Measurements from ENCODE around the gene TSPAN19. TPM values are rescaled to one million over a fixed set of nuclear protein-coding genes. Genes with fewer than 3 reads are reported as not detected.
"Not testable (repeated sequence)": the region's sequence is repeated elsewhere in the genome, so short reads cannot be mapped to it uniquely, and the experiment has no call there.

The TSPAN19 gene
- total RNA-seq, 2 donors from 2014 or later = not detected

GRCh38 chr12:85017618-85018017, 18.5 kb downstream of the TSPAN19 start:
- Mint-ChIP-seq H3K4me3 (no peak overlapping the region), H3K4me1 (ENCODE audit: low read depth in 2 of 2) (no peaks in the 10 kb centered on the region)

GRCh38 chr12:85017133-85017532, 18.9 kb downstream of the TSPAN19 start:
- Mint-ChIP-seq H3K4me3 (no peak overlapping the region), H3K9me3 (no peaks in the 10 kb centered on the region), H3K36me3 (no peaks in the 10 kb centered on the region), H3K27ac (no peak overlapping the region), H3K27me3 (no peaks in the 10 kb centered on the region), H3K4me1 (ENCODE audit: low read depth in 2 of 2) (no peaks in the 10 kb centered on the region)
- no peak for ATAC-seq
- DNase-seq (ENCODE audit: low spot score) = no peak

More at GRCh38 chr12:85017618-85018017, 18.5 kb downstream of the TSPAN19 start:
- H3K36me3 Mint-ChIP-seq = no peaks in the 10 kb centered on the region
- no peaks in the 10 kb centered on the region for H3K9me3 Mint-ChIP-seq
- ATAC-seq (no peak), DNase-seq (ENCODE audit: low spot score) (no peak)
- H3K27ac Mint-ChIP-seq = no peak overlapping the region
- no peaks in the 10 kb centered on the region for H3K27me3 Mint-ChIP-seq

GRCh38 chr12:85016413-85016812, 19.7 kb downstream of the TSPAN19 start:
- Mint-ChIP-seq H3K4me3 (no peak overlapping the region), H3K36me3 (no peaks in the 10 kb centered on the region), H3K27me3 (no peaks in the 10 kb centered on the region), H3K27ac (no peak overlapping the region), H3K9me3 (no peaks in the 10 kb centered on the region), H3K4me1 (ENCODE audit: low read depth in 2 of 2) (no peaks in the 10 kb centered on the region)
- ATAC-seq (no peak), DNase-seq (ENCODE audit: low spot score) (no peak)

GRCh38 chr12:85007836-85008235, 28.2 kb downstream of the TSPAN19 start:
- Mint-ChIP-seq H3K36me3 (no peaks in the 10 kb centered on the region), H3K27me3 (no peaks in the 10 kb centered on the region), H3K9me3 (peaks cover 8% of the 10 kb centered on the region), H3K27ac (no peak overlapping the region), H3K4me3 (no peak overlapping the region), H3K4me1 (ENCODE audit: low read depth in 2 of 2) (no peaks in the 10 kb centered on the region)
- DNase-seq (ENCODE audit: low spot score) (no peak), ATAC-seq (no peak)

- Mint-ChIP-seq H3K27me3 (no peaks in the 10 kb centered on the region), H3K4me3 (no peak overlapping the region), H3K4me1 (ENCODE audit: low read depth in 2 of 2) (no peaks in the 10 kb centered on the region), H3K9me3 (peaks cover 10% of the 10 kb centered on the region), H3K36me3 (no peaks in the 10 kb centered on the region), H3K27ac (no peak overlapping the region)
- DNase-seq (ENCODE audit: low spot score) = no peak
- ATAC-seq = no peak
Observed at GRCh38 chr12:85006206-85006605, 29.9 kb downstream of the TSPAN19 start.

- H3K27ac Mint-ChIP-seq = no peak overlapping the region
- no peaks in the 10 kb centered on the region for H3K36me3 Mint-ChIP-seq
- H3K9me3 Mint-ChIP-seq = peaks cover 10% of the 10 kb centered on the region
- ATAC-seq = no peak
- no peak for DNase-seq (ENCODE audit: low spot score)
- H3K4me1 Mint-ChIP-seq (ENCODE audit: low read depth in 2 of 2) = no peaks in the 10 kb centered on the region
- no peak overlapping the region for H3K4me3 Mint-ChIP-seq
- H3K27me3 Mint-ChIP-seq = no peaks in the 10 kb centered on the region
Observed at GRCh38 chr12:85005615-85006014, 30.5 kb downstream of the TSPAN19 start.

- H3K4me1 Mint-ChIP-seq (ENCODE audit: low read depth in 2 of 2); DNase-seq (ENCODE audit: low spot score); ATAC-seq; H3K27me3 Mint-ChIP-seq; H3K4me3 Mint-ChIP-seq; H3K36me3 Mint-ChIP-seq; H3K27ac Mint-ChIP-seq: not testable (repeated sequence)
- peaks cover 10% of the 10 kb centered on the region for H3K9me3 Mint-ChIP-seq
Observed at GRCh38 chr12:85005047-85005446, 31.0 kb downstream of the TSPAN19 start.

GRCh38 chr12:85004204-85004603, 31.9 kb downstream of the TSPAN19 start:
- Mint-ChIP-seq H3K36me3 (no peaks in the 10 kb centered on the region), H3K9me3 (peaks cover 10% of the 10 kb centered on the region), H3K27ac (no peak overlapping the region), H3K4me3 (no peak overlapping the region), H3K4me1 (ENCODE audit: low read depth in 2 of 2) (no peaks in the 10 kb centered on the region), H3K27me3 (no peaks in the 10 kb centered on the region)
- ATAC-seq (no peak), DNase-seq (ENCODE audit: low spot score) (no peak)

GRCh38 chr12:85002778-85003296, 33.2 kb downstream of the TSPAN19 start:
- no peak overlapping the region for H3K4me3 Mint-ChIP-seq
- no peak for ATAC-seq
- H3K27me3 Mint-ChIP-seq = no peaks in the 10 kb centered on the region
- H3K36me3 Mint-ChIP-seq = no peaks in the 10 kb centered on the region
- DNase-seq (ENCODE audit: low spot score) = no peak
- H3K27ac Mint-ChIP-seq = no peak overlapping the region
- no peaks in the 10 kb centered on the region for H3K4me1 Mint-ChIP-seq (ENCODE audit: low read depth in 2 of 2)
- peaks cover 13% of the 10 kb centered on the region for H3K9me3 Mint-ChIP-seq

- H3K27ac Mint-ChIP-seq = no peak overlapping the region
- H3K4me3 Mint-ChIP-seq = no peak overlapping the region
- no peaks in the 10 kb centered on the region for H3K27me3 Mint-ChIP-seq
- no peak for DNase-seq (ENCODE audit: low spot score)
- H3K4me1 Mint-ChIP-seq (ENCODE audit: low read depth in 2 of 2) = no peaks in the 10 kb centered on the region
- no peak for ATAC-seq
- peaks cover 13% of the 10 kb centered on the region for H3K9me3 Mint-ChIP-seq
- H3K36me3 Mint-ChIP-seq = no peaks in the 10 kb centered on the region
Observed at GRCh38 chr12:85000729-85001128, 35.3 kb downstream of the TSPAN19 start.

GRCh38 chr12:84998341-84998740, 37.7 kb downstream of the TSPAN19 start:
- Mint-ChIP-seq H3K4me1 (ENCODE audit: low read depth in 2 of 2) (no peaks in the 10 kb centered on the region), H3K36me3 (no peaks in the 10 kb centered on the region), H3K4me3 (no peak overlapping the region), H3K27ac (no peak overlapping the region), H3K27me3 (no peaks in the 10 kb centered on the region), H3K9me3 (peaks cover 17% of the 10 kb centered on the region)
- ATAC-seq = no peak
- no peak for DNase-seq (ENCODE audit: low spot score)

- no peaks in the 10 kb centered on the region for H3K36me3 Mint-ChIP-seq
- no peaks in the 10 kb centered on the region for H3K4me1 Mint-ChIP-seq (ENCODE audit: low read depth in 2 of 2)
- H3K27me3 Mint-ChIP-seq = no peaks in the 10 kb centered on the region
- ATAC-seq = no peak
- H3K27ac Mint-ChIP-seq = no peak overlapping the region
- DNase-seq (ENCODE audit: low spot score) = no peak
- H3K9me3 Mint-ChIP-seq = peaks cover 11% of the 10 kb centered on the region
- no peak overlapping the region for H3K4me3 Mint-ChIP-seq
Observed at GRCh38 chr12:84996759-84997158, 39.3 kb downstream of the TSPAN19 start.

- H3K27ac Mint-ChIP-seq = no peak overlapping the region
- no peak overlapping the region for H3K4me3 Mint-ChIP-seq
- ATAC-seq (no peak), DNase-seq (ENCODE audit: low spot score) (no peak)
- H3K36me3 Mint-ChIP-seq = no peaks in the 10 kb centered on the region
- no peaks in the 10 kb centered on the region for H3K27me3 Mint-ChIP-seq
- peaks cover 11% of the 10 kb centered on the region for H3K9me3 Mint-ChIP-seq
- H3K4me1 Mint-ChIP-seq (ENCODE audit: low read depth in 2 of 2) = no peaks in the 10 kb centered on the region
Observed at GRCh38 chr12:84995641-84996040, 40.4 kb downstream of the TSPAN19 start.

- Mint-ChIP-seq H3K36me3 (no peaks in the 10 kb centered on the region), H3K27ac (no peak overlapping the region), H3K27me3 (no peaks in the 10 kb centered on the region), H3K4me3 (no peak overlapping the region), H3K4me1 (ENCODE audit: low read depth in 2 of 2) (no peaks in the 10 kb centered on the region), H3K9me3 (peaks cover 11% of the 10 kb centered on the region)
- DNase-seq (ENCODE audit: low spot score) (no peak), ATAC-seq (no peak)
Observed at GRCh38 chr12:84994426-84994825, 41.7 kb downstream of the TSPAN19 start.

GRCh38 chr12:84986586-84986985, 49.5 kb downstream of the TSPAN19 start:
- H3K4me3 Mint-ChIP-seq = no peak overlapping the region
- ATAC-seq (no peak), DNase-seq (ENCODE audit: low spot score) (no peak)
- H3K4me1 Mint-ChIP-seq (ENCODE audit: low read depth in 2 of 2) = no peaks in the 10 kb centered on the region
- H3K27me3 Mint-ChIP-seq = no peaks in the 10 kb centered on the region
- no peak overlapping the region for H3K27ac Mint-ChIP-seq
- no peaks in the 10 kb centered on the region for H3K36me3 Mint-ChIP-seq
- H3K9me3 Mint-ChIP-seq = no peaks in the 10 kb centered on the region

All from natural killer cell treated with Interleukin-12 subunit alpha and Interleukin-12 subunit beta and Interleukin-15 and Interleukin-18, amount 100 ng/mL, for 72 hours (primary cell).